GM19043 (cell line): ENCODE results near the gene FBXL13.
"Not testable (repeated sequence)": the region's sequence is repeated elsewhere in the genome, so short reads cannot be mapped to it uniquely, and the experiment has no call there.

Experiments used
- ATAC-seq: cut with Tn5 transposase; IDR thresholded peaks from one replicate; pipeline ENCODE4 v1.9.1; 2021; ENCODE audit warnings: low read depth; ENCODE audit not compliant: unreplicated experiment

The FBXL13 gene

GRCh38 chr7:103031024-103031423, 43.6 kb downstream of the FBXL13 start:
- ATAC-seq = no peak

DNA sequence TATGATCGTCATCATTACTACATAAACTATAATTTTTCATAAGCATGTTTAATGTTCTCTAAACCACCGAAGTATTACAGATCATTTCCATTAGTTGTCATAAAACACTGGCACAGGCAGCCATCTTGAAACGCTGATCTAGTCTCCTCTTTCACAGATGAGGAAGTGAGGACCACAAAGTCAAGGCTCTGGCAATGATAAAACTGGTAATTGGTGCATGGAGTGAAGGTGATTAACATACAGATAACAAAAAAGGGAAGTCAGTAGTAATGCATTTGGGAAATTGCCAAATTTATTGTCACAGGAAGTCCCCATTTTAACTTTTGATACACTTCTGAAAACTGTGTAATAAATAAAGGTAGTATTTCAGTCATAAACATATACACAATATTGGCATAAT, 49.3 kb downstream of the FBXL13 start:
- no peak for ATAC-seq

GRCh38 chr7:103023578-103023977, 51.0 kb downstream of the FBXL13 start:
- not testable (repeated sequence) for ATAC-seq

GRCh38 chr7:103021490-103021889, 53.1 kb downstream of the FBXL13 start:
- not testable (repeated sequence) for ATAC-seq

GRCh38 chr7:103020876-103021275, 53.7 kb downstream of the FBXL13 start:
- not testable (repeated sequence) for ATAC-seq

DNA sequence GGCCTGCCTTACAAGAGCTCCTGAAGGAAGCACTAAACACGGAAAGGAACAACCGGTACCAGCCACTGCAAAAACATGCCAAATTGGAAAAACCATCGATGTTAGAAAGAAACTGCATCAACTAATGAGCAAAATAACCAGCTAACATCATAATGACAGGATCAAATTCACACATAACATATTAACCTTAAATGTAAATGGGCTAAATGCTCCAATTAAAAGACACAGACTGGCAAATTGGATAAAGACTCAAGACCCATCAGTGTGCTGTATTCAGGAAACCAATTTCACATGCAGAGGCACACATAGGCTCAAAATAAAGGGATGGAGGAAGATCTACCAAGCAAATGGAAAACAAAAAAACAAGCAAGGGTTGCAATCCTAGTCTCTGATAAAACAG, 56.3 kb downstream of the FBXL13 start:
- ATAC-seq = not testable (repeated sequence)

DNA sequence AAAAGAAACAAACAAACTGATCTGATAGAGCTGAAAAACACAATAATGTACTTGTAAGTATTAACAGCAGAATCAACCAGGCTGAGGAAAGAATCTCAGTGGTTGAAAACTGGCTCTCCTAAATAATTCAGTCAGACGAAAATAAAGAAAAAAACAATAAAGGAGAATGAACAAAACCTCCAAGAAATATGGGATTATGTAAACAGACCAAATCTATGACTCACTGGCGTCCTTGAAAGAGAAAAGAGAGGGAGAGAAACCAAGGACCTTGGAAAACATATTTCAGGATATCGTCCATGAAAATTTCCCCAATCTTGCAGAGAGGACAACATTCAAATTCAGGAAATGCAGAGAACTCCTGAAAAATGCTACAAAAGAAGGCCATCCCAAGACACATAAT, 62.9 kb downstream of the FBXL13 start:
- ATAC-seq = no peak

DNA sequence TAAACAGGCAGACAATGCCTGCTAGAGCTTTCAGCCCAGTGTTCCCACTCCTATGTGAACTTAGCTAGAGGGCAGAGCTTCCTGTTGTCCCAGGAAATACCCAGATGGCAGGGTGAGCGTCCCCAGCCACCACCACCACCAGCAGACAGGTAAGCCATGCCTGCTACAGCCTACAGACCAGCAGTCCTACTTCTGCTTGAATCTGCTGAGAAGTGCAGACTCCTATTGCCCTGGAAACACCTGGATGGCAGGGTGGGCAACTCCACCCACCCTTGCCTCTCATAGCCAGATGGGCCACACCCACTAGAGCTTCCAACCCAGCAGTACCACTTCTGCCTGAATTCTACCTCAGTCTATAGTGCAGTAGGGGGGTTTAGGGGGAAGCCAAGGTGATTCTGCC, 64.4 kb downstream of the FBXL13 start:
- ATAC-seq = no peak

DNA sequence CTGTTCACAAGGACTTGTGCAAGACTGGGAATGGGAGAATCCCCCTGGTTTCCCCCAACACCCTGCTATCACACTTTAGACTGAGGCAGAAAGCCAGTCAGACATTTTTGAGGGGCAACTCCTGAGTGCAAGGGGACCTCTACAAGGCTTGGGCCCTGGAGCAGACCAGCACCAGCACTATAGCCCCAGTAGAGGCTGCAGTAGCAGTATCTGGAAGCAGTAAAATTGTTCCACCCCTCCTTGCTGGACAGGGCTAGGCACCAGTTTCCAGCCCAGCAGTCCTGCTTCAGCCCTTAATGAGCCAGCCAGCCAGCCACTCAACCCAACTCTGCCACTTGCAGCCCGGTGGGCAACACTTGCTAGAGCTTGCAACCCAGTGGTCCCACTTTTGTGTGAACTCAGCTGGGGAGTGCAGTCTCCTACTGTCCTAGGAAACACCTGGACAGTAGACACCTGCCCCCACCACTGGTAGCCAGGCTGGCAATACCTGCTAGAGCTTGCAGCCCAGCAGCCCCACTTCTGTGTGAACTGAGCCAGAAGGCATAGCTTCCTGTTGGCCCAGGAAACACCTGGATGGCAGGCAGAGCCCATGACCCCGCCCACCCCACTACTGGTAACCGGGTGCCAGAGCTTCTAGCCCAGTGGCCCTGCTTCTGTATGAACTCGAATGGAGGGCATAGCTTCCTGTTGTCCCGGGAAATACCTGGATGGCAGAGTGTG, 65.0 kb downstream of the FBXL13 start:
- ATAC-seq = no peak

GRCh38 chr7:103003004-103003403, 71.6 kb downstream of the FBXL13 start:
- no peak for ATAC-seq

DNA sequence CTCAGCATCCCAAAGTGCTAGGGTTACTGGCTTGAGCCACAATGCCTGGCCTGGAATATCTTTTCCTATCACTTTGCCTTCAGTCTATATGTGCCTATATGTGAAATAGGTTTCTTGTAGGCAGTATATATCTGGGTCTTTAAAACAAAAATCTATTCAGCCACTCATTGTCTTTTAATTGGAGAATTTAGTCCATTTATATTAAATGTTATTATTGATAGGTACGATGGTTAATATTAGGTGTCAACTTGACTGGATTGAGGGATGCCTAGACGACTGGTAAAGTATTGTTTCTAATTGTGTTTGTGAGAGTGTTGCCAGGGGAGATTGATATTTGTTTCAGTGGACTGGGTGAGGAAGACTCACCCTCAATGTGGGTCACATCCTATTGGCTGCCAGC, 73.4 kb downstream of the FBXL13 start:
- ATAC-seq = no peak

DNA sequence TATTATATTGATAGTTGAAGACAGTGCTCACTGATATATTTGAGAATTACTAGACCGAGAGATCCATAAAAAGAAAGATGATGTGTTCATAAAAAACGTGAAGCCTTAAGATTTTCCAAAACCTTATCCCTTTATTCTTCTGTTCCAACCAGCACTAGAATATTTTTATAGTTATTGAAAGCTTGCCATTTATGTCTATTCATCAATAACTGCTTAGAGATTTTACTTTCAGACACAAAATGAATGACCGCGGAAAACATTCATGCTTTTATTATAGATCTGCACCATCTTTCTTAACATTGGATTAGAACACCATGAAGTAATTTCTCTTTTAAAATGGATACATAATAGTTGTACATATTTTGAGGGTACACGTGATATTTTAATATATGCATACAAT, 77.6 kb downstream of the FBXL13 start:
- ATAC-seq = no peak

GRCh38 chr7:102995609-102996008, 79.0 kb downstream of the FBXL13 start:
- not testable (repeated sequence) for ATAC-seq

DNA sequence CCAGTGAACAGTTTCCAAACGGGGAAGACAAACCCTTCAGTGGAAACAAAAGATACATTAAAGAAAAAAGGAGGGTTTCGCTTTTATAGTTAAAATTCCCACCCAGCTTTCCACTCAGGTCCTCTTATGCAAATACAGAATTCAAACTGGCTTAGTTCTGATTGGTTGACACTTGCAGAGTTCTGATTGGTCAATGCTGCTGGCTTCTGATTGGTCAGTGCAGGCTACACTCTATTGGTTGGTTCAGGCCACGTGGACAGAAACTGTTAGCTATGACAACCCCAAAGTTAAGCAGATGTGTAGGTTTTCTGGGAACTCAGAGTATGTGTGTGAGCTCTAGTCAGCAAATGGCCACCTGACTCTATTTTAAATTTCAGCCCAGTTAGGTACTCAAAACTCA, 80.0 kb downstream of the FBXL13 start:
- ATAC-seq = no peak

DNA sequence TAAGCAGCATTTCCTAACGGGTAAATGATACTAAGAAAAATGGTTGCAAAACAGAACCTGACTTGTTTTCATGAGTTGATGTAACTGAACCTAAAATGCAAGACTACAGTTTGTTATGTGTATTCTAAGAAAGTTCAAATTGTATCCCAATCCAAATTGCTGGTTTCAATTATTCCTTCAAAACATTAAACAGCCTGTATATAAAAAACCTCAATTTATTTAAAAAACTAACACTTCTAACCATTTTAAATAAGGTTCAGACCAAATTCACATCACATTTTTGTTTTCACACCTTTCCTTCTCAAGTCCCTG, 80.9 kb downstream of the FBXL13 start:
- no peak for ATAC-seq

- no peak for ATAC-seq
Measured at GRCh38 chr7:102992938-102993717, 81.5 kb downstream of the FBXL13 start.

- ATAC-seq = no peak
Measured at GRCh38 chr7:102992509-102992937, 82.1 kb downstream of the FBXL13 start.

- ATAC-seq = no peak
Measured at GRCh38 chr7:102991540-102992214, 82.9 kb downstream of the FBXL13 start.

- ATAC-seq = no peak
Measured at GRCh38 chr7:102991077-102991539, 83.5 kb downstream of the FBXL13 start.

GRCh38 chr7:102990642-102991041, 84.0 kb downstream of the FBXL13 start:
- ATAC-seq = no peak
